DMS79 (cell line): Measurements from ENCODE around the gene COL20A1.
"Not testable (repeated sequence)": the region's sequence is repeated elsewhere in the genome, so short reads cannot be mapped to it uniquely, and the experiment has no call there.

Experiments
- DNase-seq: peaks from one replicate; lab custom pipeline; 2025; lab: John Stamatoyannopoulos, UW

Gene COL20A1

DNA sequence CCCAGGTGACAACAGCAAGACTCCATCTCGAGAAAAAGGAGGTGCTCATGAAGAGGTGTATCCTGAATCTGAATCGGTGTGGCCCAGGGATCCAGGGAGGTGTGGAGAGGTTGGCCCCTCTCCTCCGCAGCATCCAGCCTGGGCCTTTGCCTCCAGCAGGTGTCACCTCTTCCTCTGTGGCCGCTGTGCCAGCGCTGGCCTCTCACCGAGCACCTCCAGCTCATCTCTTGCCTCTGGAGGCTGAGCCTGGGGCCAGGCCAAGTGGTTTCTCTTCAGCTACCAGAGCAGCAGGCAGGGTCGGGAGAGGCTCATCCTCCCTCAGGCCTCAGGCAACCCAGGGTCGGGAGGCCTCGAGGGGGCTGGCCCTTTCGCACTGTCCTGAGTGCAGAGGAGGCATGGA lies 1.2 kb upstream of the COL20A1 start:
- DNase-seq: no peak

DNA sequence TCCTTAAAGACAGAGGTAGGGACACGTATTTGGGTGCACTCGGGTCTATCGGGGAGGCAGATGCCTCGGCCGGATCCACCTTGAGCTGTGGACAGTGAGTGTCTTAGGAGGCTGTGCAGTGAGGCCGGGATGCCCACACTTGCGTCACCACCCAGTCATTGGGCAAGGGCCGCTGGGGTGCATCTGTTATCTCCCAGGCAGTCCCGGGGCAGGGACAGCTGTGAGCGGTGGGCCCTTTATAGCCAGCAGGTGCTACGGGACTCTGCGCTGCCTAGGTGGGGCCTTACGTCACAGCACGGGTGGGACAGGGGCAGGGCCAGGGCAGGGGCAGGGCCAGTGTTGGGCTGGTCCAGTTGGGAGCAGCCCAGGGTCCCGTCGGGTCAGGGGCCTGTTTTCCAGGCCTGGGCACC lies 689 bp upstream of the COL20A1 start:
- no peak for DNase-seq

DNA sequence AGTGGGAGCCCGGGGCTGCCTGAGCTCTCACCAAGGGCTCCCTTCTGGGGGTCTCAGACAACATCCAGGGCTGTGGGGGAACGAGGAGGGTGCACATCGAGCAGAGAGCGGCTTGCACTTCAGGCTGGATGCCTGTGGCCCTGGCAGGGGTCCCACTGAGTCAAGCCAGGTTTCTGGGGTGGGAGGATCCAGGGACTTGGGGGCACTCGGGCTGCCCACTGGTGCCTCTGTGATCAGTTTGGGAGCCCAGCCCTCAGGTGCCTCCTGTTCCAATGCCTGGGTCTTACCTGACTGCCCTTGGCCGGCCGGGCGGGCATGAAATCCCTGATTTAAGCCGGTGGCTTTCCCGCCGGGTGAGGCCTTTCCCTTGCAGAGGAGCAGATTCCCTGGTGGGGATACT lies 470 bp downstream of the COL20A1 start:
- no peak for DNase-seq

DNA sequence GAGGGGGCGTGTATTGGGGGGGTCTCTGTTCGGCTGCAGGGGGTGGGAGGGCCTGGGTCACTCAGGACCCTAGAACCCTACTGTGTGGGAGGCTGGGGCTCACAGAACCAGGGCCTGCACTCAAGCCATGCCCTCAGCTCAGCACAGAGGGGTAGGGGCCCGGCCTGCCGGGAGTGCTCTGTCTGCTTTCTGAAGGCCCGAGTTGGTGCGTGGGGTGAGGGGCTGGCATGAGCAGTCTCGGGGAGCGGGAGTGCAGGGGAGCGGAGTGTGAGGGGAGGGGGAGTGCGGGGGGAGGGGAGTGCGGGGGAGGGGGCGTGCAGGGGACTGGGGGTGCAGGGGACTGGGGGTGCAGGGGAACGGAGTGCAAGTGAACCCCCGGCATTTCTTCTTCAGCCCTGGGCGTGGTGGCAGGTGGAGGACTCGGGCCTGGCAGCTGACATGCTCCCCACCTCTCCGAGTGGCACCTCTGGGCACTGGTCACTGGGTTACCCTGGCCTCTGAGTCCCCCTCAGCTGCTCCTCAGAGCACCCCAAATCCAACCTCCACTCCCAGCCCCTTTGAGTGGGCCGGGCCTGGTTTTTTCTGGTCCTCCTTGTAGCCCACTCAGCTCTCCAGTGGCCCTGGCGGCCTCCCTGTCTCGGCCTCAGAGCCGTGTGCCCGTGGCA lies 1.0 kb downstream of the COL20A1 start:
- DNase-seq: no peak

DNA sequence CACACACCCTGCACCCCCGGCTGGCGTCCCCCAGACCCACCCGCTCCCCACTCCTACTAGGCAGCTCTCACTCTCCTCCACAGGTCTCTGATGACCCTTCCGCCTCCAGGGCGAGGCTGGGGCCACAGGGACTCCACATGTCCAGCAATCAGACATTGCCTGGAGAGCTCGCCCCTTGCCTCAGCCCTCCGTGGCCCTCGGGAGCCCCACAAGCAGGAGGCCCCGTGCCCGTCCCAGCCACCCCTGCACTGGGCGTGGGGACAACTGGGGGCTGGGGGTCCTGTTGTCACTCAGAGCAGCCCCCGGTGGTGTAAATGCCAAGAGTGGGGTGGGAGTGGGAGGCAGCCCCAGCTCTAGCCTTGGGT lies 1.5 kb downstream of the COL20A1 start:
- DNase-seq: no peak

DNA sequence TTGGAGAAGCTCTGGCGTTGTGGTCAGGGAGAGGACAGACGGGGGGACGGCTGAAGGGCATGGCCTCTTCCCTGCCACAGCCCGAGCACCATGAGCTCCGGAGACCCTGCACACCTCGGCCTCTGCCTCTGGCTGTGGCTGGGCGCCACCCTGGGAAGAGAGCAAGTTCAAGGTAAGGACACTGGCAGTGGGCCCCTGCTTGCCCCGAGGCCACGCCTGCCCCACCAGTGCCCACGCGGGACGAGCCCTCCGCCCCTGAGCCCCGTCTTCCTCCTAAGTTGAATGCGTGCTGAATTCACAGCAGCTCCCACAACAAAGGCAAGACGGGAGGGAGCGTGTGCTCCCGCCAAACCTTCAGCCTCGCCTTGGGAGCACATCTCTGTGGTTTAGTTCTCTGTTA lies 2.0 kb downstream of the COL20A1 start:
- no peak for DNase-seq

DNA sequence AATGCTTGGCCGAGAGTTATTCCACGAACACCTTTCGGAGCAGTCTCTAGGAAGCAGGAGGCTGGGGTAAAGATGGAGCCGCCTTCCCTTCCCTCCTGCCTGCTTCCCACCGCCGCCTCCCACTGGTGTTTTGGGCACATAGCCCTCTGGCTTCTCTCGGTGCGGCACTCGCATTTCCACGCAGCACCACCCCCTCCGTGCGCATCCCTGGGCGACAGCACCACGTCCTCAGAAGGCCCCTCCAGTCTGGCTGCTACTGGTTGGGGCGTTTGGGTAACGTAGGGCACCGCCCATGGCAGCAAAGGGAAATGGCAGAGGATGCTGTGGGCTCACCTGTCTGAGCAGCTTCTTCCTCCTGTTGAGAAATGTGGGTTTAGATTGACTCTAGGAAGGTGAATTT lies 2.4 kb downstream of the COL20A1 start:
- no peak for DNase-seq

DNA sequence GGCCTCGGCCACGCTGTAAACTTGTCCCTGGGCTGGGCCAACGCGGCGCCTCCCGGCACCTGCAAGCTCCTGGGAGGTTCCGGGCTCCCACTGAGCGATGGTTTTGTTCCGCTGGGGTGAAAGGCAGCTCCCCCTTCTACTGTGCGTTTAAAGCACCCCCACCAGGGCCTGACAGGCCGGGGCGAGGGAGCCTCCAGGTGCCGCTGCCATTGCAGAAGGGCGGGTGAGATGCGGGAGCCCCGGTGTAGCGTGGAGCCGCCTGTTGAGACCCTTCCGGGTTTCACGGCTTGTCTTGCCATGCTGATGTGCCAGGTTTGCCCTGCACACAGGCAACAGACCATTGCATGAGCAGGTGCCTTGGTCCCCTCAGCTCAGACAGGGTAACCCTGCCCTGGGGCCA lies 2.9 kb downstream of the COL20A1 start:
- DNase-seq: no peak

DNA sequence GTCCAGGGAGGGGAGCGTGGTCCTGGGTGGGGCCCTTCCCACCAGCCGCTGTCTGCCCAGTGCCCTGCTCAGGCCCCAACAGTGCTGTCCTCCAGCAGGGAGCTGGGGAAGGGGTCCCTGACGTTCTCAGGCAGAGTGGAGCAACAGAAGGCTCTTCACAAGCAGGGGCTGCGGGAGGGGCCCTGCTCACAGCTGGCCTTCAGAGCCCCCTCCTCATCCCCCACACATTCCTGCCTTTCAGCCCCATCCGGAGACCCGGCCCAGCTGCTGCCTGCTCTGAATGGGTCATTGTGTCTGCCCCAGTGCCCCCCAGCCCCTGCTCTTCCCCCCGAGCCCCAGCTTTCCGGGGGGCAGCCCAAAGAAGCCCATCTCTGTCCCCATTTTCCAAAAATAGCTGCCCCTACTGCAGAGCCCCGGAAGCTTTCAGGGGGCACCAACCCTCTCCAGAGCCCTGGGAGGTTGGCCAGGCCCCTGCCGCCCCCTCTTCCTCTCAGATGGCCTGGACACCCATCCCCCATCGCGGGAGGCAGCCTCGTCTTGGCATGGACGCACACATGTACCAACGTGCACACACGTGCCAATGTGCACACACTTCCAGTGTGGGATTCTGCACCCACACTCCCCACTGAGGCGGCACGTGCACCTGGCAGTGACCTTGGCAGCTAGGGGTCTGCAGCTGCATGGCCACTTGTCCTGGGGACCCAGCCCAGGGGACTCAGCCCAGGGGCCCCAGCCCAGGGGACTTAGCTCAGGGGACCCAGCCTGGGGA lies 3.7 kb downstream of the COL20A1 start:
- DNase-seq: no peak

DNA sequence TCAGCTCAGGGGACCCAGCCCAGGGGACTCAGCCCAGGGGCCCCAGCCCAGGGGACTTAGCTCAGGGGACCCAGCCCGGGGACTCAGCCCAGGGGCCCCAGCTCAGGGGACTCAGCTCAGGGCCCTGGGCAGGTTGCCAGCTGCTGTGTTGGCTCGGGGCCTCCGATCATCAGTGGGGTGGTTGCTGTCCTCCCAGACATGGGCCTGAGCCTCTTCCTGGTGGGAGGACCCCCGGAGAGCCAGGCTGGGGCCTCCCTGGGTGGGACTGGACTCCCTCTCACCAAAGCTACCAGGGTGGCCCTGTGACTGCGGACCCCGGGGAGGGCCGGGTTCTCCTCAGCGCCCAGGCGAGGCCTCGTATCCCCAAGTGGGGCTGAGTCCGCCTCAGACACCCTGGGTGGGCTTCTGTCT lies 4.4 kb downstream of the COL20A1 start:
- no peak for DNase-seq

DNA sequence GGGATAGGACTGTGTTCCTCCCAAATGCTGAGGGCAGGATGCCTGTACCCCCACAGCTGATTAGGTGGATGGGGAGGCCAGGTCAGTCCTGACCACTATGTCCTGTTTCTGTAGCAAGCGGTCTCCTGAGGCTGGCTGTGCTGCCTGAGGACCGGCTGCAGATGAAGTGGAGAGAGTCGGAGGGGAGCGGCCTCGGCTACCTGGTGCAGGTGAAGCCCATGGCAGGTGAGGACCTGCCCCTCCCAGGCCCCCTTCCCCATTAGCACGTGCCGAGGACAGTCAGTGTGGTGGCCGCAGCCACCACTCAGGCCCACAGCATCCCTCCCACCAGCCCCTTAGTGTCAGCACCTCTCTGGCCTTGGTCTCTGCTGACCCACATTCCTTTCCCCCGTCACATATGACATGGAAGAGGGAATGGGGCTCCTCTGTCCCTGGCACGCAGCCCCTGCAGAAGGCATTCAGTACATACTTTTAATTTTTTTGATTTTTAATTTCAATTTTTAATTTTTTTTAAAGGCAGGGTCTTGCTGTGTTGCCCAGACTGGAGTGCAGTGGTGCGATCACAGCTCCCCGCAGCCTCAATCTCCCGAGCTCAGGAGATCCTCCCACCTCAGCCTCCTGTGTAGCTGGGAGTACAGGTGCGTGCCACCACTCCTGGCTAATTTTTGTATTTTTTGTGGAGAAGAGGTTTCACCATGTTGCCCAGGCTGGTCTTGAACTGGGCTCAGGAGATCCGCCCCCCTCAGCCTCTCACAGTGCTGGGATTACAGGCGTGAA lies 5.0 kb downstream of the COL20A1 start:
- DNase-seq: no peak

DNA sequence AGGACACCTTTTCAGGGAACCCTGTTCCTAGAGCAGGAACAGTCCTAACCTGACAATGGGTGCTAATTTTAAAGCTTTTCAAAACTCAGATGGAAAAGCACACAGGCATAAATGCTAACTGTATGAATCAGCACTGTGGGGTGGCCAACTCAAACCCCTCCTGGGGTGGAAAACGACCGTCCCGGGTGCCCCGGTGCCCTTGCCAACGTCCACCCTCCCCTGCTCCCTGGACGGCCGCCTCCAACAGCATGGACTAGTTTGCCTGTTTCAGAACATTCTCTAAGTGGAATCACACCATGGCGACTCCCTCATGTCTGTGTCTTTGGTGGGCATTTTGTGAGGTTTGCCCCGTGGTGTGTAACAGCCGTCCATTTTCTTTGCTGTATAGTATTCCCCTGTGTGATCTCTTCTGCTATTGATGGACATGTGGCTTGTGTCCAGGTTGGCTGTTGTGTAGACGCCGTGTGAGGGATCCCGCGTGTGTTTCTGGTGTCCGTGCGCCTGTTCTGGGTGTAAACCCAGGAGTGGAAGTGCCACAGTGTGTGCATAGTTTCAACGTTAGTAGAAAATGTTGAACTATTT lies 5.8 kb downstream of the COL20A1 start:
- no peak for DNase-seq

DNA sequence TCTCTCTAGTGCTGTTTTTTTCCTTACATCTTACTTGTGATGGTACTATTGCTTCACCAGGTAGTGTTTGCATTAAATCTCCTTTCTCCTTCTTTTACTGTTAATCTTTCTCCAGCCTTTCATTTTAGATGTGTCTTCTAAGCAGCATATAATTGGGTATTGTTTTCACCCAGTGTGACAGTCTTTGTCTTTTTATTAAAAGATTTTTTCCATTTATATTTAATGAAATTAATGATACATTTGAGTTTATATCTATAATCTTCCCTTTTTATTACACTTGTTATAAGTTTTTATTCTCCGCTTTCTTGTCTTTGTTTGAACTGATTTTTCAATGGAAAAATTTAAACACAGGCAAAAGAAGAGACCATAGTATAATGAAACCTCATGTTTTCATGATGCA lies 8.7 kb downstream of the COL20A1 start:
- no peak for DNase-seq

DNA sequence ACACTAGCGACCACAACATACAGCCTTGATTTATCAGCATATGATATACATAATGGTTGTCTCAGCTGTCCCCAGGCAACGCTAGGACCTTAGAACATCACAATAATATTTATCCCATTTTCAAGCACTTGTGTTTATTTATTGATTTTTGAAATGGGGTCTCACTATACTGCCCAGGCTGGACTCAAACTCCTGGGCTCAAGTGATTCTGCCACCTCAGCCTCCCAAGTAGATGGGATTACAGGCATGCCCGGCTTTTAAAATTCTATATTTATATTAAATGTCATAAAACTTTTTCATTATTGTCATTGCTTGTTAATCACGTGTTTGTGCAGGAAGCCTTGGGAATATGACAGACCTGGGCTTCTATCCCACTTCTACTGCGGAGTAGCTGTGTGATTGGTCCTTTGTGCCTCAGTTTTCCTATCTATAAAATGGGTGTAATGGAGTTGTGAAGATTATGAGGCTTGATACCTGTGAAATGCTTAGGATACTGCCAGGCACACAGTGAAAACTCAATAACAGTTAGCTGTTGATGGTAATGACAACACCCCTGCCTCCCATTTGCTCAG lies 10.2 kb downstream of the COL20A1 start:
- DNase-seq: no peak

DNA sequence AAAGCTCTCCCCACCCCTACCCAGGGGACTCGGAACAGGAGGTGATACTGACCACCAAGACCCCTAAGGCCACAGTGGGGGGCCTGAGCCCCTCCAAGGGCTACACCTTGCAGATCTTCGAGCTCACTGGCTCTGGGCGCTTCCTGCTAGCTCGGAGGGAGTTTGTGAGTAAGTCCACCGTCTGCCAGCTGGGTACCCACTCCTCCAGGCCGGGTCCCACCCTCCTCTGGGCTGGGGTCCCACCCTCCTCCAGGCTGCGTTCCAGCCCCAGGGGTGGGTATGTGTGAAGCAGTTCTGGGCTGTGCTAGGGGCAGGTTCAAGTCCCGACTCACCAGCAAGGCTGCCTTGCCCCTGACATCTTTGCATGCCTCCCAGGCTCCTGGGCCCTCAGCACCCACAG lies 12.4 kb downstream of the COL20A1 start:
- DNase-seq: no peak

DNA sequence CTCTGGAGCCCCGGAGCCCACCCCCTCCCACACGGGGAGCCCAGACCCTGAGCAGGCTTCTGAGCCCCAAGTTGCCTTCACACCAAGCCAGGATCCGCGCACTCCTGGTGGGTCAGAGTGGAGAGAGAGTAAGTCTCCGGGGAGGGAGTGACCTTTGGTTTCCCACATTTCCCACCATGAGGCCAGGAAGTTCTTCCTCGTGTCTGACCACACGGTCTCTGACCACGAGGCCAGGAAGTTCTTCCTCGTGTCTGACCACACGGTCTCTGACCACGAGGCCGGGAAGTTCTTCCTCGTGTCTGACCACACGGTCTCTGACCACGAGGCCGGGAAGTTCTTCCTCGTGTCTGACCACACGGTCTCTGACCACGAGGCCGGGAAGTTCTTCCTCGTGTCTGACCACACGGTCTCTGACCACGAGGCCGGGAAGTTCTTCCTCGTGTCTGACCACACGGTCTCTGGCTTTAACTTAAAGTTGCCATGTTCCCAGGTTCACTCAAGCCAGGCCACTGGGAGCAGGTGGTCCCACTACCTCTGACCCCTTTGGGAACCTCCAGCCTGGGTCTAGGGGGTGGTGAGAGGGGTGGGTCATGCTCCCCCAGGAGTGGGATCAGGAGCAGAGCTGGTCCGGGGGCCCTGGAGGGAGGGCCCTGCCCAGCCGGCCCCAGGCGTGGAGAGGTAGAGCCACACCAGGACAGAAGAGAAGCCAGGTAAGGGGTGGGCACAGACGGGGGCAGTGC lies 13.1 kb downstream of the COL20A1 start:
- not testable (repeated sequence) for DNase-seq

DNA sequence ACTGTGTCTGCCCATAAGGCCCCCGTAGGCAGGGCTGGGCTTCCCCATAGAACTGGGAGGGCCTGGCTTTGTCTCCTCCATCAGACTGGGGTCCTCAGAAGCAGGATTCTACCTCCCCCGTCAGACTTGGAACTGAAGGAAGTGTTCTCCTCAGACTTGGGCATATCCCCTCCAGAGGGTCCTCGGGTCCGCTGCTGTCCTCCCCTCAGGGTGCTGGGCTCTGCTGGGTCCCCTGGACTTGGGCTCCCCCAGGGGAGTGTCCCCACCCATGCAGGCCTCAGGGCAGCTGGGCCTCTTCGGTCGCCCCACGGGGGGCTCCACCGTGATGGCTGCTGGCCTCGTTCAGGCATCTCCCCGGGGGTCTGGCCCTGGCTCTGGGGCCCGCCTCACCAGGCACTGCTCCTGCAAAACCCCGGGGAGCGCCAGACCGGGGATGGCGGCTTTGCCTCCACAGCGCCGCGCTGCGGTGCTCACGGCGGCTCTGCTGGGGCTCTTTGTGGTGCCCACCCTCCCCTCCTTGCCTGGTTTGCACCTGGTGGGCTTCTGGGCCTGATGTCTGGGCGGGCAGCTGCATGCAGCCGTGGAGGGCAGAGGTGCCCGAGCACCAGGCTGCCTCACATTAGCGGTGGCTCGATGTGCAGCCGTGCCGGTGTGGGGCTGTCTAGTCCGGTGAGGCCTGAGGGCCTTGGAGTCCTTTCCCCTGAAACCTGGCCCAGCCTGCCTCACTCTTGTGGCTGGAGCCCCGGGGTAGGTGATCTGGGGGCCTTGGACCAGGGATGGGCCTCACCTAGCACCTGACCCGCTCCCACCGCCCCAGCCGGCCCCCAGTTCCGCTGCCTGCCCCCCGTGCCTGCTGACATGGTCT lies 13.9 kb downstream of the COL20A1 start:
- DNase-seq: no peak

DNA sequence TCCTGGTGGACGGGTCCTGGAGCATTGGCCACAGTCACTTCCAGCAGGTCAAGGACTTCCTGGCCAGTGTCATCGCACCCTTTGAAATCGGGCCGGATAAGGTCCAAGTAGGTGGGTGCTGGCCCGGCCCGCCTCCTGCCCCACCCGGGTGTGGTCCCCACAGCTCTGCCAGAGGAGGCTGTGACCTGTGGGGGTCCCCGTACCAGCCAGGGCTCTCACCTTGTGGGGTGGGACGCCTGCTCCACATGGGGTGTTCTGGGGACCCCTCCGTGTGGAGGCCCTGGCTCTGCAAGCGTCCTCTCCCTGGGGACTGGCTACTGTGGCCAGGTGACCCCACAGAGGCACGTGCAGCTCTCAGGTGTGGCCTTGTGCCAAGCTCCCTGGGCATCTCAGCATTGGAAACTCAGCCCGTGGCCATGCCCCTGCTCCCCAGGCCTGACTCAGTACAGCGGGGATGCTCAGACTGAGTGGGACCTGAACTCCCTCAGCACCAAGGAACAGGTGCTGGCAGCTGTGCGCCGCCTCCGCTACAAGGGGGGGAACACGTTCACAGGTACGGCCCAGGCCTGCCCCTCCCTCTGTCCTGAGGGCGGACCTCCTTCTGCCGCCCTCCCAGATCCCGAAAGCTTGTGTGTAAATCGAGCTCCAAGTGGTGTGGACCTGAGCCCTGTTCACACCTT lies 14.7 kb downstream of the COL20A1 start:
- DNase-seq: no peak

DNA sequence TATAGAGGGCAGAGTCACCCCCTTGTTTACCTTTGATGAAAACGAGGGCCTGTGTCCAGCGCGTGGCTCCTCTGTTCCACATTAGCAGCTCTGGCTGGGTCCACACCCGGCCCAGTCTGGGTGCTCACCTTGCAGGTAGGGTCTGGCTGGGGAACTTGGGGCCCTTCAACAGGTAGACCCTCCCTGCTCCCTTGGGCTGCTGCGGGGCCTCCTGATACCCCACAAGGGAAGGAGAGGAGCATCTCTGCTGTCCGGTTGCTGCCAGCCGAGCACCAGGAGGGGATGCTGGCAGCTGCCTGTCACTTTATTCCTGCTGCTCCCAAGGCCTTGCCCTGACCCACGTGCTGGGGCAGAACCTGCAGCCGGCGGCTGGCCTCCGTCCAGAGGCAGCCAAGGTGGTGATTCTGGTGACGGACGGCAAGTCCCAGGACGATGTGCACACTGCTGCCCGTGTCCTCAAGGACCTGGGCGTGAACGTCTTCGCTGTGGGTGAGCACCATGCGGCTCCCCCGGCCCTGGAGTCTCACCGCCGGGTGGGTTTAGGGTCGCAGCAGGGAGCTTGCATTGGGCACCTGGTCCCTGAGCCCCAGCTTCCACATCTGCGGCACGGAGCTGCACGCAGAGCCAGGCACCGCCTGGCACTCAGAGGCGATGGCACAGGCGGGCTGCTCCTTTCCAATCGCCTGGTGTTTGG lies 15.4 kb downstream of the COL20A1 start:
- DNase-seq: no peak
